GM12891 (cell line): Measurements from ENCODE around the gene EOGT.

Source experiments
- DNase-seq: peaks from one replicate; pipeline ENCODE4 v3.0.0; 2011; ENCODE audit warnings: low spot score; ENCODE audit not compliant: insufficient read length
- FAIRE-seq: peaks from 2 replicates; lab custom pipeline; 2011; peaks lifted over from hg19 to GRCh38; lab: Jason Lieb, UNC
- PAX5 ChIP-seq: IDR thresholded peaks from 2 replicates; pipeline ENCODE4 v1.6.1; 2011; ENCODE audit warnings: low read length, moderate library complexity, mild to moderate bottlenecking; ENCODE audit not compliant: insufficient read depth, severe bottlenecking
- POLR2A ChIP-seq: IDR thresholded peaks from 2 replicates; pipeline ENCODE4 v1.6.1; 2011; ENCODE audit warnings: low read depth, low read length, control low read depth
- POLR2AphosphoS5 ChIP-seq: IDR thresholded peaks from 2 replicates; pipeline ENCODE4 v1.6.1; 2011; ENCODE audit warnings: low read depth, low read length, control low read depth
- POU2F2 ChIP-seq: IDR thresholded peaks from 2 replicates; pipeline ENCODE4 v1.6.1; 2011; ENCODE audit warnings: low read depth, mild to moderate bottlenecking, control low read depth, low read length, moderate library complexity
- SPI1 ChIP-seq: IDR thresholded peaks from 2 replicates; pipeline ENCODE4 v1.6.1; 2011; ENCODE audit warnings: low read depth, low read length, control low read depth
- TAF1 ChIP-seq: IDR thresholded peaks from 2 replicates; pipeline ENCODE4 v1.6.1; 2011; ENCODE audit warnings: low read depth, low read length, control low read depth

EOGT gene

DNA sequence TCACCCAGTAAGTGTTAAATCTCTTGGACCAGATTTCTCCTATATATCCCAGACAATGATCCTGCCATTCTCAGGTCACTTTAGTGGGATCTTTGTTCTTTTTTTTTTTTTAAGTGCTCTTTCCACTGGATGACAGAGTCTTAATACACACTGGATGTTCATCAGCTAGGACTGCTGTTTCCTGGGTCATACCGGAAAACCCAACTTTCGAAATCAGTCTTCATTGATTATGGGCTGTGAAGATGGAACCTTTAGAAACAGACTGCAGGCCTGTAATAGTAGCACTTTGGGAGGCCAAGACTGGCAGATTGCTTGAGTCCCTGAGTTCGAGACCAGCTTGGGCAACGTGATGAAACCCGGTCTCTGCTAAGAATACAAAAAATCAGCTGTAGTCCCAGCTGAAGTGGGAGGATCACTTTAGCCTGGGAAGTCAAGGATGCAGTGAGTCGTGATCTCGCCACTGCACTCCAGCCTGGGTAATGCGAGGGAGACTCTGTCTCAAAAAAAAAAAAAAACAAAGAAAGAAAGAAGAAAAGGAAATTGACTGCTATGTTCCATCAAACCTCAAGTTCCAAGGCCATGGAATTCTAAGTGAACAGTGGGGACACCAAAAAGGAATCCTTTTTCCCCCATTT is 2.3 kb downstream of the EOGT start:
- FAIRE-seq (no peak), DNase-seq (no peak)
- no peak for TF ChIP-seq PAX5
- no peak for TF ChIP-seq SPI1
- TF ChIP-seq POLR2AphosphoS5 = no peak
- TF ChIP-seq POLR2A = no peak
- TF ChIP-seq POU2F2 = no peak
- TF ChIP-seq TAF1 = no peak

- TF ChIP-seq SPI1 = no peak
- TF ChIP-seq POLR2AphosphoS5 = no peak
- FAIRE-seq (no peak), DNase-seq (no peak)
Measured at GRCh38 chr3:69009559-69010410, 3.7 kb downstream of the EOGT start.

DNA sequence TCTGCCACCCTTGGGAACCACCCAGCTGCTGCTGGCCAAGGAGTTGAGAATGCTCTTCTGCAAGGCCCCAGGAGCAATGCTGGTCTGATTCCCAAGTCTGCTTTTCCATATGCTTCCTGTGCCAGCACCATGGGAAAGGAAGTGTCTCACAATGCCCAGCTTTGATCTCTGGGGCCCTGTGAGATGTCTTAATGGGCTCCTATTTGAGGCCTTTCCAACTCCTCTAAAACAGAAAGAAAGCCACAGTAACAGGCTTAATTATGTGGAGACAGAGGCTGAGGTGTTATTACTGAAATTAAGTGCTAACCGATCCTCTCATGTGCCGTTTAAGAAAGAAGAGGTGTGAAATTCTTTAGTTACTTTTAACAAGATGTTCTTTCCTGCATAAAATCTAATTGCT is 4.5 kb downstream of the EOGT start:
- TF ChIP-seq SPI1 = no peak
- TF ChIP-seq TAF1 = no peak
- TF ChIP-seq PAX5 = no peak
- no peak for DNase-seq
- FAIRE-seq = no peak

GRCh38 chr3:69005791-69006482 is 7.5 kb downstream of the EOGT start:
- DNase-seq = no peak
- TF ChIP-seq POLR2AphosphoS5 = no peak
- TF ChIP-seq POU2F2 = no peak
- TF ChIP-seq PAX5 = no peak
- no peak for TF ChIP-seq TAF1
- no peak for TF ChIP-seq SPI1
- TF ChIP-seq POLR2A = no peak
- no peak for FAIRE-seq

DNA sequence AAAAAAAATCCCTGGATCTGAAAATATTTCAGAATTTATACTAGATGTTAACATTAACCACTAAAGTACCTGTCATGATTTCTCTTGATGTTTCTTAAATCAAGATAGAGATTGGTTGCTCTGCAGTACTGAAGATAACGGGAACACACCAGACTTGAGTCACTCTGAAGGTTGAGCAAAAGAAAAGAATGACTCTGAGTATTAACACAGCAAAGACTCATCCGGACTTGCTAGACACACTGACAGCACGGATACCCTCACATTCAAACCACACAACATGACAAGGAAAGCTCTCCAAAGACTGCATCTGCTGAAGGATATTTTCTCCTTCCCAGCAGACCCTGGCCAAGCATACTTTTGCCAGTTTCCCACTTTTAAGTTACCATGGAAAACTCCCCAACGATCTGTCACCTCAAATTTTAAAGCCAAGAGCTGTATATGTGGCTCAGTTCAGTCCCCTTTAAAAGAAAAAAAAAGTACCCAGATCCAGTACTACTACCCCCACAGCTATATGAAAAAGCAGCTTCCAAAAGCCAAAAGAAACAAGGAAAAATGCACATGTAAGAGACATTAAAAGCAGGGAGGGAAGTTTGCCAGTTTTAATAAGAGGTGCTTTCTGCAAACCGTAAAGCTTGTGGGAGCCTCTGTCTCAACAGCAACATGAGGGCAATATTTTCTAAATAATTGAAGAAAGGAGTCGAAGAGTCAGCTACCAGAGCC is 8.3 kb downstream of the EOGT start:
- no peak for FAIRE-seq
- TF ChIP-seq PAX5 (no peak), TAF1 (no peak), SPI1 (no peak), POLR2A (no peak), POU2F2 (no peak), POLR2AphosphoS5 (no peak)

GRCh38 chr3:69004138-69004537 is 9.3 kb downstream of the EOGT start:
- TF ChIP-seq PAX5 = no peak
- TF ChIP-seq TAF1 = no peak
- no peak for TF ChIP-seq POU2F2
- no peak for TF ChIP-seq POLR2A
- TF ChIP-seq SPI1 = no peak
- no peak for TF ChIP-seq POLR2AphosphoS5
- FAIRE-seq = no peak

More for the DNA sequence above, 8.3 kb downstream of the EOGT start:
- DNase-seq = no peak

GRCh38 chr3:68999605-69000004 is 13.9 kb downstream of the EOGT start:
- DNase-seq (no peak), FAIRE-seq (no peak)
- no peak for TF ChIP-seq SPI1
- TF ChIP-seq POLR2AphosphoS5 = no peak
- no peak for TF ChIP-seq POLR2A

More at GRCh38 chr3:69004138-69004537, 9.3 kb downstream of the EOGT start:
- no peak for DNase-seq

- TF ChIP-seq POLR2A (no peak), POU2F2 (no peak), PAX5 (no peak), POLR2AphosphoS5 (no peak), TAF1 (no peak), SPI1 (no peak)
- FAIRE-seq = no peak
- DNase-seq = no peak
Measured at GRCh38 chr3:68999158-68999557, 14.3 kb downstream of the EOGT start.

DNA sequence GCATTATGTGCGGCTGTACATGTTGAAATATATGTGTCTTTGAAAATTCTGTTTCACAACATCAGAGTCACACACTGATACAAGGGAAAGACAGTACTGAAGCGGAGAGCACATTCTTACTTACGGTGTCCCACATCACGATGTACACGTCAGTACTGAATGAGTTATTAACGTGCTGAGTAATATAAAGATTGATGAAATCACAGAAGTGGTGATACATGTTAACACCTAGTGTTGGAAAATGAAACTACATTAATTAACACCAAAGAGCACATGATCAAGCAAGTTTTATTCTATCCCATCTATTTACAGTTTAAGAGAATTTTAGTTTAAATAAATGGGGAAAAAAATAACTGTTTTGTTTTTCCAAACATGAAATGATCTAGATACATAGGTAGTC is 15.6 kb downstream of the EOGT start:
- DNase-seq (no peak), FAIRE-seq (peak; percentile 62)
- TF ChIP-seq POLR2A (no peak), POLR2AphosphoS5 (no peak), TAF1 (no peak), SPI1 (no peak), POU2F2 (no peak), PAX5 (no peak)

DNA sequence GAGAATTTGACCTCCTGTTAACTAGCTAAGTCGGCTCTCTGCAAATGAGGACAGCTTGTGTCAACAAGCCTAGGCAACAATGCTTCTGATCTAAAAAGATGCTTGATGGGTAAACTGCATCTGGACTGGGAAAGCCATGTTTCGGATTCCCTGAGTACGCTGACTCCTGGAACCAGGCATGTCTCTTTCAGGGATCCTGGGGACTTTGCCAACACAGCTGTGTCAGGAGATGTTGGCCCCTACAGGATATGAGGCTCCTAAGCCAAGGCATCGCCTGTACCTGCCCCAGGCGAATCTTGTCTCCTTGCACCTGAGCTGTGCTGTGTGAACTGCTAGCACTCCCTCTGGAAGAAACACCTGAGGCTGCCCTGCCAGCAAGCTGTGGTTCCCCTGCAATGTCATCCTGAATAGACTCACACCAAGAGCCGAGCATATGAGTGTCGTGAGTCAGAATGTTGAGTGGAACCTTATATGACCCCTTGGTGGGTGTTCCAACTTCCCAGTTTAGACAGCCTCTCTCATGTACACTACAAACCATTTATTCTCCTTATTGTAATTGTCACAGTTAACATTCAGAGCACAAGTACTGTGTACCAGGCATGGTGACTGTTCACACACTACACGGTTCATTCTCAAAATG is 17.0 kb downstream of the EOGT start:
- DNase-seq (no peak), FAIRE-seq (no peak)
- TF ChIP-seq PAX5 = no peak
- TF ChIP-seq POLR2AphosphoS5 = no peak
- TF ChIP-seq POLR2A = no peak
- no peak for TF ChIP-seq TAF1
- no peak for TF ChIP-seq SPI1
- no peak for TF ChIP-seq POU2F2
